H9 (cell line): ENCODE results near the gene CTIF. TPM values are rescaled to one million over a fixed set of nuclear protein-coding genes. Genes with fewer than 3 reads are reported as not detected.

Source experiments
- DNase-seq: peaks from one replicate; pipeline ENCODE4 v3.0.0-alpha.2; 2017
- H2AFZ ChIP-seq: one replicate; pipeline ENCODE4 v1.6.1; 2013; ENCODE audit warnings: mild to moderate bottlenecking, low read length, control low read depth, moderate library complexity
- H2AK5ac ChIP-seq: 2 replicates; pipeline ENCODE4 v1.6.1; 2013; ENCODE audit warnings: low read length, control low read depth, mixed read lengths; ENCODE audit not compliant: insufficient read length
- H2BK120ac ChIP-seq: one replicate; pipeline ENCODE4 v1.6.1; 2013; ENCODE audit warnings: low read depth, mild to moderate bottlenecking, low read length, control low read depth, inconsistent platforms; ENCODE audit not compliant: poor library complexity, severe bottlenecking
- H2BK12ac ChIP-seq: 2 replicates; pipeline ENCODE4 v1.6.1; 2013; ENCODE audit warnings: low read length, control low read depth, mixed read lengths, low read depth; ENCODE audit not compliant: insufficient read length
- H2BK15ac ChIP-seq: 2 replicates; pipeline ENCODE4 v1.6.1; 2013; ENCODE audit warnings: low read depth, low read length, control low read depth
- H2BK20ac ChIP-seq: one replicate; pipeline ENCODE4 v1.6.1; 2013; ENCODE audit warnings: low read depth, mild to moderate bottlenecking, low read length, control low read depth, inconsistent platforms; ENCODE audit not compliant: poor library complexity, severe bottlenecking
- H2BK5ac ChIP-seq: 2 replicates; pipeline ENCODE4 v1.6.1; 2013; ENCODE audit warnings: low read length, control low read depth, mixed read lengths; ENCODE audit not compliant: insufficient read length
- H3K14ac ChIP-seq: 2 replicates; pipeline ENCODE4 v1.6.1; 2013; ENCODE audit warnings: low read length, control low read depth; ENCODE audit not compliant: insufficient read depth
- H3K18ac ChIP-seq: 2 replicates; pipeline ENCODE4 v1.6.1; 2013; ENCODE audit warnings: low read depth, mild to moderate bottlenecking, mixed read lengths, low read length, control low read depth; ENCODE audit not compliant: insufficient read length
- H3K23ac ChIP-seq: 2 replicates; pipeline ENCODE4 v1.6.1; 2013; ENCODE audit warnings: low read length, control low read depth, mixed read lengths, low read depth; ENCODE audit not compliant: insufficient read length
- H3K23me2 ChIP-seq: 2 replicates; pipeline ENCODE4 v1.6.1; 2013; ENCODE audit warnings: low read depth, mild to moderate bottlenecking, mixed read lengths, low read length, control low read depth; ENCODE audit not compliant: insufficient read length, poor library complexity, severe bottlenecking
- H3K27ac ChIP-seq: 2 replicates; pipeline ENCODE4 v1.5.1; 2013; ENCODE audit warnings: low read length, control low read depth, mixed read lengths, low read depth; ENCODE audit not compliant: insufficient read length
- H3K27me3 ChIP-seq: 2 replicates; pipeline ENCODE4 v1.6.1; 2013; ENCODE audit warnings: low read length, control low read depth, inconsistent platforms; ENCODE audit not compliant: insufficient read depth
- H3K4ac ChIP-seq: 2 replicates; pipeline ENCODE4 v1.6.1; 2013; ENCODE audit warnings: low read depth, mild to moderate bottlenecking, control low read depth, inconsistent platforms, low read length, moderate library complexity
- H3K4me1 ChIP-seq: 2 replicates; pipeline ENCODE4 v1.6.1; 2013; ENCODE audit warnings: low read length, control low read depth, inconsistent platforms; ENCODE audit not compliant: insufficient read depth
- H3K4me2 ChIP-seq: 2 replicates; pipeline ENCODE4 v1.6.1; 2013; ENCODE audit warnings: low read length, control low read depth, mixed read lengths; ENCODE audit not compliant: insufficient read length, insufficient read depth
- H3K56ac ChIP-seq: 2 replicates; pipeline ENCODE4 v1.6.1; 2013; ENCODE audit warnings: low read depth, mild to moderate bottlenecking, mixed read lengths, low read length, control low read depth; ENCODE audit not compliant: insufficient read length
- H3K79me1 ChIP-seq: 2 replicates; pipeline ENCODE4 v1.6.1; 2013; ENCODE audit warnings: low read depth, mild to moderate bottlenecking, moderate library complexity, low read length, control low read depth, inconsistent platforms; ENCODE audit not compliant: insufficient read depth, poor library complexity, severe bottlenecking
- H3K79me2 ChIP-seq: 2 replicates; pipeline ENCODE4 v1.6.1; 2013; ENCODE audit warnings: low read length, control low read depth, inconsistent platforms; ENCODE audit not compliant: insufficient read depth
- H3K9ac ChIP-seq: 2 replicates; pipeline ENCODE4 v1.6.1; 2013; ENCODE audit warnings: low read length, control low read depth, mixed read lengths; ENCODE audit not compliant: insufficient read length; ENCODE audit errors: extremely low read depth
- H3K9me3 ChIP-seq: one replicate; pipeline ENCODE4 v1.6.1; 2013; ENCODE audit warnings: low read depth, low read length, inconsistent platforms; ENCODE audit not compliant: control insufficient read depth
- H3T11ph ChIP-seq: one replicate; pipeline ENCODE4 v1.6.1; 2013; ENCODE audit warnings: mild to moderate bottlenecking, low read length, control low read depth, inconsistent platforms
- H4K20me1 ChIP-seq: one replicate; pipeline ENCODE4 v1.6.1; 2013; ENCODE audit not compliant: control insufficient read depth, insufficient read length, insufficient read depth
- H4K5ac ChIP-seq: 2 replicates; pipeline ENCODE4 v1.6.1; 2013; ENCODE audit warnings: low read depth, mild to moderate bottlenecking, mixed read lengths, low read length, control low read depth; ENCODE audit not compliant: insufficient read length
- H4K8ac ChIP-seq: replicated peaks from 2 replicates; pipeline ENCODE4 v1.6.1; 2013; ENCODE audit warnings: low read length, control low read depth, mixed read lengths, low read depth; ENCODE audit not compliant: insufficient read length
- H4K91ac ChIP-seq: 2 replicates; pipeline ENCODE4 v1.6.1; 2013; ENCODE audit warnings: low read depth, mild to moderate bottlenecking, moderate library complexity, mixed read lengths, low read length, control low read depth; ENCODE audit not compliant: insufficient read length
- H3K27ac Mint-ChIP-seq, 3 experiments: 2 replicates in 2 of 3; 3 replicates in 1 of 3; pipeline ENCODE4 v1.8.0; 2020 to 2021; ENCODE audit warnings: mixed read lengths in 3 of 3, mild to moderate bottlenecking in 1 of 3, moderate library complexity in 1 of 3
- H3K27me3 Mint-ChIP-seq: 2 replicates; pipeline ENCODE4 v1.8.0; 2021; ENCODE audit warnings: low read depth, mild to moderate bottlenecking, moderate library complexity, mixed read lengths
- H3K36me3 Mint-ChIP-seq, 3 experiments: 2 replicates in 2 of 3; 3 replicates in 1 of 3; pipeline ENCODE4 v1.8.0; 2020 to 2021; ENCODE audit warnings: low read depth in 3 of 3, mixed read lengths in 3 of 3; ENCODE audit not compliant: insufficient read depth in 1 of 3
- H3K4me1 Mint-ChIP-seq, 2 experiments: 2 replicates each; pipeline ENCODE4 v1.8.0; 2020; ENCODE audit warnings: mixed read lengths in 2 of 2
- H3K4me3 Mint-ChIP-seq, 2 experiments: 2 replicates in 1 of 2; 3 replicates in 1 of 2; pipeline ENCODE4 v1.8.0; 2020 to 2021; ENCODE audit warnings: mild to moderate bottlenecking in 2 of 2, mixed read lengths in 2 of 2, moderate library complexity in 1 of 2
- H3K9me3 Mint-ChIP-seq, 2 experiments: 2 replicates in 1 of 2; 3 replicates in 1 of 2; pipeline ENCODE4 v1.8.0; 2020; ENCODE audit warnings: mild to moderate bottlenecking in 2 of 2, mixed read lengths in 2 of 2, moderate library complexity in 1 of 2
- CTCF ChIP-seq: fragments of 200-600 bp; sonication (generic); conservative IDR thresholded peaks from 3 replicates; pipeline ENCODE4 v1.8.0; 2021; ENCODE audit warnings: antibody characterized with exemption, mild to moderate bottlenecking
- WGBS: extraction: QIAGEN DNeasy Blood & Tissue Kit; methylation state at CpG from one replicate; pipeline ENCODE4 v1.1.7; 2013; ENCODE audit warnings: missing lambda C conversion rate, low lambda C conversion rate, mixed read lengths; ENCODE audit not compliant: insufficient read length; ENCODE audit errors: extremely low coverage; 5-methylcytosine and 5-hydroxymethylcytosine counted together
- total RNA-seq: library from RNA; stranded (reverse); gene quantifications from 2 replicates; pipeline ENCODE4 v1.2.1, GENCODE V29; 2021

Gene CTIF
- total RNA-seq, 1 experiment from 2014 or later: 15.8 TPM

- Mint-ChIP-seq H3K4me1 (no peaks in the 10 kb centered on the region), H3K4me3 (no peak overlapping the region), H3K9me3 (no peaks in the 10 kb centered on the region), H3K27me3 (no peaks in the 10 kb centered on the region; the same call in 1 of the 2 replicates), H3K27ac (no peak overlapping the region), H3K36me3 (no peaks in the 10 kb centered on the region)
- Histone ChIP-seq H2AK5ac (no peak overlapping the region), H3K4me2 (no peak overlapping the region), H3K4me1 (no peaks in the 10 kb centered on the region), H3K27ac (no peak overlapping the region), H2AFZ (no peak overlapping the region), H2BK120ac (no peak overlapping the region), H3K4ac (no peak overlapping the region), H4K5ac (no peak overlapping the region), H3K56ac (no peak overlapping the region), H3K9me3 (no peaks in the 10 kb centered on the region), H3K9ac (no peak overlapping the region), H3K79me2 (no peaks in the 10 kb centered on the region), H3T11ph (no peak overlapping the region), H2BK5ac (no peak overlapping the region), H4K91ac (no peak overlapping the region), H3K79me1 (no peaks in the 10 kb centered on the region), H3K18ac (no peak overlapping the region), H3K27me3 (no peaks in the 10 kb centered on the region), H3K23ac (no peak overlapping the region), H2BK20ac (no peak overlapping the region), H3K23me2 (no peaks in the 10 kb centered on the region), H4K8ac (no peak overlapping the region), H2BK12ac (no peak overlapping the region), H2BK15ac (no peak overlapping the region), H3K14ac (no peak overlapping the region), H4K20me1 (no peaks in the 10 kb centered on the region)
- no CpG with 5 or more reads among the region's 4 CpGs for WGBS
- TF ChIP-seq CTCF: no peak
- no peak for DNase-seq
Observed at GRCh38 chr18:48743886-48744285, 205.1 kb downstream of the CTIF start.
